Endothelial cell (in vitro differentiated cells): Measurements from ENCODE around the gene SPINK9. TPM values are rescaled to one million over a fixed set of nuclear protein-coding genes. Genes with fewer than 3 reads are reported as not detected.

Experiments
- DNase-seq: peaks from one replicate; pipeline ENCODE4 v3.0.0; 2021; ENCODE audit warnings: low spot score
- H3K27ac Mint-ChIP-seq: one replicate; pipeline ENCODE4 v1.8.0; 2021; ENCODE audit warnings: mixed read lengths, inconsistent platforms; ENCODE audit not compliant: unreplicated experiment
- H3K27me3 Mint-ChIP-seq: one replicate; pipeline ENCODE4 v1.8.0; 2021; ENCODE audit warnings: mild to moderate bottlenecking, moderate library complexity, mixed read lengths, inconsistent platforms; ENCODE audit not compliant: unreplicated experiment
- H3K36me3 Mint-ChIP-seq: one replicate; pipeline ENCODE4 v1.8.0; 2021; ENCODE audit warnings: mild to moderate bottlenecking, low read depth, mixed read lengths, inconsistent platforms; ENCODE audit not compliant: unreplicated experiment
- H3K4me1 Mint-ChIP-seq: one replicate; pipeline ENCODE4 v1.8.0; 2021; ENCODE audit warnings: mild to moderate bottlenecking, mixed read lengths, inconsistent platforms; ENCODE audit not compliant: unreplicated experiment
- H3K4me3 Mint-ChIP-seq: one replicate; pipeline ENCODE4 v1.8.0; 2021; ENCODE audit warnings: mild to moderate bottlenecking, mixed read lengths, inconsistent platforms; ENCODE audit not compliant: unreplicated experiment
- H3K9me3 Mint-ChIP-seq: one replicate; pipeline ENCODE4 v1.8.0; 2021; ENCODE audit warnings: mixed read lengths, inconsistent platforms; ENCODE audit not compliant: unreplicated experiment
- total RNA-seq: library from RNA; stranded (reverse); fragmentation: NEBNext Ultra II Directional; extraction: Animal tissue kit (Norgen Biotek cat#: 25700); gene quantifications from one replicate; pipeline ENCODE4 v1.2.1, GENCODE V29; 2021; ENCODE audit not compliant: unreplicated experiment
- TF ChIP-seq, protein P1 (sequence below): fragments of 200-600 bp; sonication (generic); IDR thresholded peaks from one replicate; pipeline ENCODE4 v1.5.0; 2021; ENCODE audit warnings: antibody characterized with exemption; ENCODE audit not compliant: unreplicated experiment

SPINK9 gene
- total RNA-seq, 1 donor from 2014 or later: not detected

GRCh38 chr5:148388696-148389095 is 53.3 kb downstream of the SPINK9 start:
- peaks cover 45% of the 10 kb centered on the region for H3K4me1 Mint-ChIP-seq
- peaks cover 7% of the 10 kb centered on the region for H3K36me3 Mint-ChIP-seq
- no peak overlapping the region for H3K27ac Mint-ChIP-seq
- peaks cover 9% of the 10 kb centered on the region for H3K27me3 Mint-ChIP-seq
- DNase-seq: no peak
- H3K4me3 Mint-ChIP-seq: no peak overlapping the region
- H3K9me3 Mint-ChIP-seq: no peaks in the 10 kb centered on the region
- TF ChIP-seq, protein P1, sequence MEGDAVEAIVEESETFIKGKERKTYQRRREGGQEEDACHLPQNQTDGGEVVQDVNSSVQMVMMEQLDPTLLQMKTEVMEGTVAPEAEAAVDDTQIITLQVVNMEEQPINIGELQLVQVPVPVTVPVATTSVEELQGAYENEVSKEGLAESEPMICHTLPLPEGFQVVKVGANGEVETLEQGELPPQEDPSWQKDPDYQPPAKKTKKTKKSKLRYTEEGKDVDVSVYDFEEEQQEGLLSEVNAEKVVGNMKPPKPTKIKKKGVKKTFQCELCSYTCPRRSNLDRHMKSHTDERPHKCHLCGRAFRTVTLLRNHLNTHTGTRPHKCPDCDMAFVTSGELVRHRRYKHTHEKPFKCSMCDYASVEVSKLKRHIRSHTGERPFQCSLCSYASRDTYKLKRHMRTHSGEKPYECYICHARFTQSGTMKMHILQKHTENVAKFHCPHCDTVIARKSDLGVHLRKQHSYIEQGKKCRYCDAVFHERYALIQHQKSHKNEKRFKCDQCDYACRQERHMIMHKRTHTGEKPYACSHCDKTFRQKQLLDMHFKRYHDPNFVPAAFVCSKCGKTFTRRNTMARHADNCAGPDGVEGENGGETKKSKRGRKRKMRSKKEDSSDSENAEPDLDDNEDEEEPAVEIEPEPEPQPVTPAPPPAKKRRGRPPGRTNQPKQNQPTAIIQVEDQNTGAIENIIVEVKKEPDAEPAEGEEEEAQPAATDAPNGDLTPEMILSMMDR: no peak

Other genes with a start within 250 kb of the SPINK9 start
- not detected for gene SPINK14, start 167.0 kb upstream of the SPINK9 start, total RNA-seq
- gene SPINK6, start 132.5 kb upstream of the SPINK9 start, total RNA-seq: not detected
- not detected for gene MARCOL, start 97.0 kb upstream of the SPINK9 start, total RNA-seq
- gene SPINK13, start 66.8 kb upstream of the SPINK9 start, total RNA-seq: not detected
- not detected for gene SPINK7, start 23.1 kb upstream of the SPINK9 start, total RNA-seq
- 50.0 TPM for gene FBXO38, start 48.4 kb downstream of the SPINK9 start, total RNA-seq